Retina (tissue), 1 donor: Measurements from ENCODE around the gene ADGRF1.

Source experiments
- DNase-seq: peaks from one replicate; pipeline ENCODE4 v3.0.0-alpha.2; 2016

The ADGRF1 gene

DNA sequence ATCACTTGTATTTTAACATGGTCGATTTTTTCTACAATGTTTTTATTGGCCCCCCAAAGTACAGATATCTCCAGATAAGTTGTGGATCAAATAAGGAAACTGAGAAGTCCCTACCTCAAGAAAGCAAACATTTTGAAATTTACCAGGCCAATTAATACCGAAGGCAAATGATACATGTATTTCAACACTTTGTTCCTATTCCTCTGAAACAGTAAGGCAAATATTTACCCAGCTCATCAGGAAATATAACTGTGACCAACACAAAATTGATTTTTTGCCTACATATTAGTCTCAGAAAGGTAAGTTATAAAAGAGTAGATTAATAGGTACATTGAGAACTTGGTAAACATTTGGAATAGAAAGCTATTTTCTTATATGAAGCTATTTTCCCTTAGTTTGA lies 69.1 kb downstream of the ADGRF1 start:
- no peak for DNase-seq

DNA sequence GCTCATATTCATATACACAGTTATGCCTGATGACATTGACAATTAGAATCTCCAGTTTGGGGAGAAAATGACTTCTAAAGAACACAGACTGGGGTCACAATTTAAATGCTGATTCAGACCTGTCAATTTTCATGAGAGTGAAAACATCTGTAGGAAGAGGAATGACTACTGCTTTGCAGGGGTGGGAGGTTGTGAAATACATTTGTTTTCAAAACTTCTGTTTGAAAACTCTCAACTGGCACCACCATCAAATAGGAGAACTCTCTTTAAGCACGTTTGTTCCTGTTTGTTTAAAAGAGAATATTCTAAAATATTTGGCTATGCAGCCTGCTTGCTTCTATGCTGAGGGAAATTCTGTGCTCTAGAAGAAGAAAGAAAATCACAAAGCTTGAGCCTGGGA lies 69.6 kb downstream of the ADGRF1 start:
- no peak for DNase-seq

DNA sequence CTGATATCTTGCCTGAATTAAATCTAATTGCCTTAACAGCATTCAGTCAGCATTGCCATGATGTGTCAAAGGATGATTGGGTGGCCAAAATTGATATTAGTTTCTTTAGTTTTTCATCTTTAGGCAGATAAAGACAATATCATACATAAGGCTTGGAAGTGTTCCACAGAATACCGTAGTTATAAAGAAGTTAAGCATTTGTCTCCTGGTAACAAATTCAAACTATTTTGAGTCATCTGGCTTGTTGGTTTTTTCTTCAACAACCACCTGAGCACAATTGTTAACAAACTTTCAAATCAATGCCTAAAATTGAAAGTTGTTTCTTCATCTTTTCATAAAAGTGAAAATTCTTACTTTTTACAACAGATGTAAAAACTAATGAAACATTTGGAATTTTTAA lies 72.9 kb downstream of the ADGRF1 start:
- DNase-seq = no peak

DNA sequence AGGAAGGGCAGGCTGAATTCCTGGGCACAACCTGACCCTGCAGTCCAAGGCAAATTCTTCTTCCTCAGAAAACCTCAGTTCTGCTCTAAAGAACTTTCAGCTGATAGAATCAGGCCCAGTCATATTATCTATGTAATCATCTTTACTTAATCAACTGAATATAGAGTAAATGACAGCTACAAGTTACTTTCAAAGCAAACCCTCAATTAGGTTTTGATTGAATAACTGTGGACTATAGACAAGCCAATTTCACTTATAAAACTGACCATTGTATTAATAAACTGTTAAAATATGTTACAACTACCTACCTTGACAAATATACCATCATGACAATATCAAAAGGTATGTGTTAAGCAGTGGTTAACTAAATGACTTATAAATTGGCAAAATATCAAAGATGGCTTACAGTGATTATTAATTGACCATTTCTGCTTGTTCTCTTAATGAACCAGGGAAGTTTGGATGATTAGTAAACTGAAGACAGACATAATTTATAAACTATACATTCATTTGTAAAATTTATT lies 74.2 kb downstream of the ADGRF1 start:
- DNase-seq = no peak

DNA sequence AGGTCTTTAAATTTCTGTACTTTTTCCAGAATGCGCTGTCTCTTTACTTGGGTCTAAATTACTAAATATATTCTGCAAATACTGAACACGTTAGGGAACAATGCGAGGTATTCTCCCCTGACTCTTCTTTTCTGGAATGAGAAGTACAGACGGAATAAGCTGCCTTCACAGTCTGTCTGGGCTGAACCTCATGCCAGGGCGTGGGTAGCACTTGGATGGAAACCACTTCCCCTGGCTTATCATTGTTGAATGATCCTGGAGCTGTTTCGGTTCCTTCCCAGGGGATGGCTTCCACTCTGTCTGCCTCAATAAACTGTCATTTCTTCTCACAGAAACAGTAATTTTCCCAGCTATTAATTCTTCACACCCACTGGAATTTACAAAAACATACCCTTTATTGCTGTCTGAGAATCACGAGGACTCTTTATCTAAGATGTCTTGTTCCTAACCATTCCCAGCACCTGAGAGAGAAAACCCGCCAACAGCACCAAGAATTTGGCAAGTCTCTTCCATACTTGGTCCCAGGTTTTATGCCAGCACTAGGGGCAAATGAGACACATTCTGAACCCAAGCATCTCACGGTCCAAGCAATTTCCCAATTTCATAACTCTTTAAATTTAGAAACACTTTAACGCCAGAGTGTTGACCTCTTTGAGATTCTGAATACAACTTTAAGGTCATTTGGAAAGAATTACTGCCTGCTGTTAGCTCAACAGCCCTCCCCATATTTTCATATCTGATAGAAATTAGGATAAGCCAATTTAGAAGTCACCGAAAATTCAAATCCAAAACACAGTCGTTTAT lies 77.2 kb downstream of the ADGRF1 start:
- no peak for DNase-seq

DNA sequence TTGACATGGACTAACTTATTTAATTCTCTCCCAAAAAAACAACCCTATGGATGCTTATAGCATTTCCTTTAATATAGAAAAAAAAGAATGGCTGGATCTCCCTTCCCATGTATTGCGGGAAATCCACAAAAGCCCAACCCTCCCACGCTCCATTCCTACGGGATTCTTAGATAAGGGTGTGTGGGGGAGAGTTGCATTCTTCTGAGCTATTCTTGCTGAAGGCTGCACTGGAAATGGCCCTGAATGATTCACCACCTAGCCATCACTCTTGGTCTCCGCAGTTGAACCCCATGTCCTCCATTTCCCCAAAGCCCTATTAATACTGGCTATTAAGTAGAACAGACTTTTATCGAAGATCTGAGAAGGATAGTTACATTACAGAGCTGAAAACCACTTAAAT lies 78.5 kb downstream of the ADGRF1 start:
- no peak for DNase-seq

DNA sequence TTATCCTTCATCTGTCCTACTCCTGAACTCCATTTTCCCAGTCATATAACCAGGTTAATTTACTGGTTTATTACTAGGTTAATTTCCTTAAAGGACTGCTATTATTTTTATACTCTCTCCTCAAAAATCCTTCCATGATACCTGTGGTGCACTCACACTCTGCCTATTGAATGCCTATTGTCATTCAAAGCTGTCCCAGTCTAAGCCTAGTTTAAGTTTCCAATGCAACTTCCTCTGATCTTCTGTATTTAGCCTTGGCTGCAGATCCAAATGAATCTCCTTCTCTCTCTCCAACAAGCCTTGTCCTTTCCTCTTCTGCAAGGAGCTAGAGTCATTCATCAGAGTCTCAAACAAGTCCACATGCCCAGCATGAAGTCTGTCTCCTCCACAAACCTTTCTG lies 79.1 kb downstream of the ADGRF1 start:
- DNase-seq = no peak

DNA sequence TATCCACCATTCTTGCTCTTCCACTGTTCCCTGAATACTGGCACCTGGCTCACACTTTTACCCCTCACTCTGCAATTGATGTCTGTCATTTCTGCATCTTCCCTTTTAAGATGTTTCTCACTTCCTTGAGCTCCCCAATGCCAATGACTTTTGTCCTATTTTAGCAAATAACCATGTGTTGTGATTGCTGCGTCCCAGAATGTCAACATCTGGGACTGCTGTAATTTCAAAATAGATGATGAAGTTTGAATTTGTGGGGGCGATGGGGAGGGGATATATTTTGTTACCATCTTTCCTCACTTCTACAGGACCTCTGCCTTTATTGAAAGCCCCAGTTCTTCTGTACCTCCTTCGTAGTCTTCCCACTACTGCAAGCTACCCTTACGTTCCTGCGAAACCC lies 80.4 kb downstream of the ADGRF1 start:
- no peak for DNase-seq

DNA sequence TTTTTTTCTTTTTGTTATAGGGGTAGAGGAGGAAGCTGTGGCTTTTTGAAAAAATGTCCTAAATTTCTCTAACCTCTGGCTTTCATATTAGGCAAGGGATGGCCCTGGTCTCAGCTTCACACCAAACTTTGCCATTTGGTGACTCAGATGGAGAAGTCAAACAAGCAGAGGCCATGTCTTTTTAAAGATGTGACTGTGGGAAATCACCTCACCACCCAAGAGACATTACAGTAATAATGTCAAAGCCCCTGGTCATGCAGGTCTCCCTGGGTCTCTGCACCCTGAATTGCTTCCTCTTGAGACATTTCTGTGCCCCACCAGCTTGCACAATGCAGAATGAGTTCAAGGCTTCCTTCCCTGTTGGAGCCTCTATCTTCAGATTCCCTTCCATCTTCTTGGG lies 80.9 kb downstream of the ADGRF1 start:
- no peak for DNase-seq

DNA sequence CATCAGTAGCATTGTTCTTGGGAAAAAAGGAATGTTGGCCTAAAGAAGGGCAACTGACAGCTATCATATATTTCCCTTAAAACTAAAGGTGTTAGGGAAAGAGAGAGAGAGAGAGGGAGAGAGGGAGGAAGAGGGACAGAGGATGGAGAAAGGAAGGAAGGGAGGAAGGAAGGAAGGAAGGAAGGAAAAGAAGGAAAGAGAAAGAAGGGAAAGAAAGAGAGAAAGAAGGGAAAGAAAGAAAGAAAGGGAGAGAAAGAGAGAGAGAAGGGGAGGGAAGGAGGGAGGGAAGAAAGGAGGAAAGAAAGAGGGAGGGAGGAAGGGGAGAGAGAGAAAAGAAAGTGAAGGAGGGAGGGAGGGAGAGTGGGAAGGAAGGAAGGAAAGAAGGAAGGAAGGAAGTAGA lies 82.7 kb downstream of the ADGRF1 start:
- DNase-seq = no peak

DNA sequence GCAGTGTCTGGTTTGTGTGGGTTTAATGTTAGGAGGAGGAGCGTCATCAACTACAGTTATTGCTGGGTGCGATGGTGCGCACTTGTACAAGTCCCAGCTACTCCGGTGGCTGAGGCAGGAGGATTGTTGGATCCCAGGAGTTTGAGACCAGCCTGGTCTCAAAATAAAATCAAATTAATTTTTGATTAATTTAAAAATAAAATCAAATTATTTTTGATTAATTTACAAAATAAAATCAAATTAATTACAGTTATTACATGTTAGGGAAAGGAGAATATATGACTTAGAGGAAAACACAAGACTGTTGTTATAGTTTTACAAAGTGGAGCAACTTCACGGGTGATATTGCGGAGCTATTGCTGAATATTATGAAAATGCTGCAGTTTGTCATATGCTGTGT lies 85.7 kb downstream of the ADGRF1 start:
- DNase-seq = no peak

DNA sequence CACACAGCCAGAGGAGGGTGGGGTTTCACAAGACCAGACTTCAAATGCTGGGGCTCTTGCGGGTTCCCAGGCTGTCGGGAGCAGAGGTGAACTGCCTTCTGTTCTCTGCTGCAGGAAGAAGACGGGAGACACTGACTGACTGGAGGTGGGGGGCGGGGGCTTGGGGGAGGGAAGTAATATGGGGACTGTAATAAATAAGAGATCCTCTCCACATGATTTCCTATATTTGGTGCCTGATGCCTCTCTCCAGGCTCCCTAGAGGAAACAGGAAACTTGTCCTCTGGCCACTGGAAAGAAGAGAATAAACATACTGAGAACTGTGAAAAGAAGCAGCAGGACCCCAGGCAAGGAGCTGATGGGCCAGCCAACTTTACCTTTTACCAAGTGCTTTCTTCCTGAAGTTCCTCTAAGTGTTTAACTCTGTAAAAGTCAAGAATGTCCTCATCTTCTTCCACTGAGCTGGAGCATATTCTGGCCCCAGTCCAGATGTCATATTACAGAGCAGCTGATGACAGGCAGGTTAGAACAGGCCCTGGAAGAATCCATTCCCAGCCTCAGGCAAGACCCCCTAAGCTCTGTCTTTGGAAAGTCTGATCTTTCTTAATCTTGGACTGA lies 87.2 kb downstream of the ADGRF1 start:
- DNase-seq = no peak

DNA sequence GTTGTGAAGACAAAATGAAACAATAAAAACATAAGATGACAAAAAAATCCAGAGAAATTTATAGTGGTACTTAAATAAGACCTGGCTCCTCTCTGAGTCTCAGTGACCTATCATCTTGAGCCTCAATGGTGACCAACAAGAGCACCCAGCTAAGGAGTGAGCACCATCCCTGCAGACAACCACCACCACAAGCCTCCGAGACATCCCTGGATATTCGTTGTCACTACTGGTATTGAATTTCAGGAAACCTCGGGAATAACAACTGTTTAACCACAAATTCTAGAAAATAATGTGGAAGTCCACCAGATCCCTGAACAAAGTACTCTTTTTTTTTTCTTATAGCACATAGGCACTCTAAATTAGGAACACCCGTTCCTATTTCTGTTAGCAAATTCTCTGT lies 88.2 kb downstream of the ADGRF1 start:
- DNase-seq = no peak

DNA sequence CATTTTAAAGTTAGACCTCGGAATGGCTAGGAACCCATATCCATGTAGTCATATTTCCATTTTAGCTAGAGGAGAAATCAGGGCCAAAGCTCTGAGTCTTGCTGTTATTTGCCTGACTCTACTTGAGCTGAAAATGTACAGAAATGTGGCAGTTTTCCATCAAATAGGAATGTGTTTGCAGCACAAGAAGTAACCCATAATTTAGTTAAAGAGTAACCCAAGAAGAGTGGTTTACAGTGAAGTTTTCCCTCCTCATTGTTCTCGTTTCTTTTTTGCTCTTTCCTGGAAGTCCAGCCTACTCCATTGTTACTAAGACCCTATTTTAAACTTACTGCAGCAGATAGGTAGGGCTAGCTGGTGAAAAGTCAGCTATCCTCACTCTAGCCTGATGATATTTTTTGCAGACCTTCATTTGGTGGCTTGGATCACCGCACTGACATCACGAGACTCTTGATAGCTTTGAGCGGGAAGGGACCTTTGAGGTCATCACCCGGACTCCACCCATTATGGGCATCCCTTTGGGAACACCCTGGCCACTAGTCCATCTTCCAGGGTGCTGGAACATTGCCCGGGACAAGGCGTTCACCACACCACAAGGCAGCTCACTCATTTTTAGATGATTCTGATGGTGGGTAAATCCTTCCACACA lies 92.4 kb downstream of the ADGRF1 start:
- DNase-seq = no peak

DNA sequence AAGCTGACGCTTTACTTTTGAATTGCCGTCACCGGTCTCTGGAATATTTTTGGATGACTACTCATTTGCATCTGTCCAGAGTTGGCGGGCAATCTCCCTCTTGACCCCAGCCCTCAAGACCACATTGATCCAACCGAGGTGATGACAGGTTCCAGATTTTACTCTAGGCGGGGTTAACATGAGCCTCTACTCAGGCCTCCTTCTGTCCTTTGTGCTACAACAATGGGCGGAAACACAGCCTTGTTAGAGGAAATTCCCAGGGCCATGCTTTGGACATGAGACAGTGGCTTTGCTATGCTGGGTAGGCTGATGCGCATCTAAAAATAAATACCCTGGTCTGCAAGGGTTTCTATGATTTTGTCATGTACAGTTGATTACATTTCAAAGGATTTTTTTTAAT lies 93.4 kb downstream of the ADGRF1 start:
- DNase-seq = no peak
